Endothelial cell (in vitro differentiated cells): ENCODE data around the gene VPS29. TPM values are rescaled to one million over a fixed set of nuclear protein-coding genes. Genes with fewer than 3 reads are reported as not detected.
"Not testable (repeated sequence)": the region's sequence is repeated elsewhere in the genome, so short reads cannot be mapped to it uniquely, and the experiment has no call there.

Experiments
- DNase-seq: peaks from one replicate; pipeline ENCODE4 v3.0.0; 2021; ENCODE audit warnings: low spot score
- H3K27ac Mint-ChIP-seq: one replicate; pipeline ENCODE4 v1.8.0; 2021; ENCODE audit warnings: mixed read lengths, inconsistent platforms; ENCODE audit not compliant: unreplicated experiment
- H3K27me3 Mint-ChIP-seq: one replicate; pipeline ENCODE4 v1.8.0; 2021; ENCODE audit warnings: mild to moderate bottlenecking, moderate library complexity, mixed read lengths, inconsistent platforms; ENCODE audit not compliant: unreplicated experiment
- H3K36me3 Mint-ChIP-seq: one replicate; pipeline ENCODE4 v1.8.0; 2021; ENCODE audit warnings: mild to moderate bottlenecking, low read depth, mixed read lengths, inconsistent platforms; ENCODE audit not compliant: unreplicated experiment
- H3K4me1 Mint-ChIP-seq: one replicate; pipeline ENCODE4 v1.8.0; 2021; ENCODE audit warnings: mild to moderate bottlenecking, mixed read lengths, inconsistent platforms; ENCODE audit not compliant: unreplicated experiment
- H3K4me3 Mint-ChIP-seq: one replicate; pipeline ENCODE4 v1.8.0; 2021; ENCODE audit warnings: mild to moderate bottlenecking, mixed read lengths, inconsistent platforms; ENCODE audit not compliant: unreplicated experiment
- H3K9me3 Mint-ChIP-seq: one replicate; pipeline ENCODE4 v1.8.0; 2021; ENCODE audit warnings: mixed read lengths, inconsistent platforms; ENCODE audit not compliant: unreplicated experiment
- total RNA-seq: library from RNA; stranded (reverse); fragmentation: NEBNext Ultra II Directional; extraction: Animal tissue kit (Norgen Biotek cat#: 25700); gene quantifications from one replicate; pipeline ENCODE4 v1.2.1, GENCODE V29; 2021; ENCODE audit not compliant: unreplicated experiment
- TF ChIP-seq, protein P1 (sequence below): fragments of 200-600 bp; sonication (generic); IDR thresholded peaks from one replicate; pipeline ENCODE4 v1.5.0; 2021; ENCODE audit warnings: antibody characterized with exemption; ENCODE audit not compliant: unreplicated experiment

Gene VPS29
- total RNA-seq, 1 donor from 2014 or later: 116 TPM

GRCh38 chr12:110528277-110528839, 26.4 kb upstream of the VPS29 start:
- DNase-seq: no peak
- Mint-ChIP-seq H3K27me3 (peaks cover 1% of the 10 kb centered on the region), H3K27ac (no peak overlapping the region), H3K36me3 (peaks cover 11% of the 10 kb centered on the region), H3K9me3 (no peaks in the 10 kb centered on the region), H3K4me1 (no peaks in the 10 kb centered on the region), H3K4me3 (no peak overlapping the region)
- TF ChIP-seq, protein P1, sequence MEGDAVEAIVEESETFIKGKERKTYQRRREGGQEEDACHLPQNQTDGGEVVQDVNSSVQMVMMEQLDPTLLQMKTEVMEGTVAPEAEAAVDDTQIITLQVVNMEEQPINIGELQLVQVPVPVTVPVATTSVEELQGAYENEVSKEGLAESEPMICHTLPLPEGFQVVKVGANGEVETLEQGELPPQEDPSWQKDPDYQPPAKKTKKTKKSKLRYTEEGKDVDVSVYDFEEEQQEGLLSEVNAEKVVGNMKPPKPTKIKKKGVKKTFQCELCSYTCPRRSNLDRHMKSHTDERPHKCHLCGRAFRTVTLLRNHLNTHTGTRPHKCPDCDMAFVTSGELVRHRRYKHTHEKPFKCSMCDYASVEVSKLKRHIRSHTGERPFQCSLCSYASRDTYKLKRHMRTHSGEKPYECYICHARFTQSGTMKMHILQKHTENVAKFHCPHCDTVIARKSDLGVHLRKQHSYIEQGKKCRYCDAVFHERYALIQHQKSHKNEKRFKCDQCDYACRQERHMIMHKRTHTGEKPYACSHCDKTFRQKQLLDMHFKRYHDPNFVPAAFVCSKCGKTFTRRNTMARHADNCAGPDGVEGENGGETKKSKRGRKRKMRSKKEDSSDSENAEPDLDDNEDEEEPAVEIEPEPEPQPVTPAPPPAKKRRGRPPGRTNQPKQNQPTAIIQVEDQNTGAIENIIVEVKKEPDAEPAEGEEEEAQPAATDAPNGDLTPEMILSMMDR: no peak

DNA sequence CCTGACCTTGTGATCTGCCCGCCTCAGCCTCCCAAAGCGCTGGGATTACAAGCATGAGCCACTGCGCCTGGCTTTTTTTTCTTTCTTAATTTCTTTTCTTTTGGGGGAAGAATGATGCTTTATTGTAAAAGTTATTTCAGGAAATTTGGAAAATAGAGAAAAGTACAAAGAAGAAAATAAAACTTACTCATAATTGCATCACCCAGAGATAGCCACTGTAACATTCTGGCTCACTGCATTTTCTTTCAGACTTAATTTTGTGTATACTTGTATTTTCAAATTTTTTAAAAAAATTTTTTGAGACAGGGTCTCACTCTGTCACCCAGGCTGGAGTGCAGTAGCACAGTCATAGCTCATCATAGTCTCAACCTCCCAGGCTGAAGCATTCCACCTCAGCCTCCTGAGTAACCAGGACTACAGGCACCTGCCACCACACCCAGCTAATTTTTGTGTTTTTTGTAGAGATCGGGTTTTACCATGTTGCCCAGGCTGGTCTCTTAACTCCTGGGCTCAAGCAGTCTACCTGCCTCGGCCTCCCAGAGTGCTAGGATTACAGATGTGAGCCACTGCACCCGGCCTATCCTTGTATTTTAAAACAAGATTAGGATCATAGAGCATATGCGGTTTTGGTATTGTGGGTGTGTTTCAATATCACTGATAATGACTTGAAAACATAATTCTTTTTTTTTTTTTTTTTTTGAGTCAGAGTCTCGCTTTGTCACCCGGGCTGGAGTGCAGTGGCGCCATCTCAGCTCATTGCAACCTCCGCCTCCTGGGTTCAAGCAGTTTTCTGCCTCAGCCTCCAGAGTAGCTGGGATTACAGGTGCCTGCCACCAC, 19.2 kb upstream of the VPS29 start:
- not testable (repeated sequence) for H3K9me3 Mint-ChIP-seq, H3K4me1 Mint-ChIP-seq, DNase-seq, H3K4me3 Mint-ChIP-seq, H3K36me3 Mint-ChIP-seq, H3K27me3 Mint-ChIP-seq, H3K27ac Mint-ChIP-seq

DNA sequence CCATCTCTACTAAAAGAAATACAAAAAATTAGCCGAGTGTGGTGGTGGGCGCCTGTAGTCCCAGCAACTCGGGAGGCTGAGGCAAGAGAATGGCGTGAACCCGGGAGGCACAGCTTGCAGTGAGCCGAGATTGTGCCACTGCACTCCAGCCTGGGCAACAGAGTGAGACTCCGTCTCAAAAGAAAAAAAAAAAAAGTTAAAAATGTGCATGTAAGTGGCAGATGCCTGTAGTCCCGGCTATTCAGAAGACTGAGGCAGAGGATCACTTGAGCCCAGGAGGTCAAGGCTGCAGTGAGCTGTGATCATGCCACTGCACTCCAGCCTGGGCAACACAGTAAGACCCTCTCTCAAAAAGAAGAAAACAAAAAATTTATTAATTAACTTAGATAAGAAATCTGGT, 16.1 kb upstream of the VPS29 start:
- not testable (repeated sequence) for H3K27ac Mint-ChIP-seq, H3K4me1 Mint-ChIP-seq, H3K27me3 Mint-ChIP-seq, DNase-seq, H3K36me3 Mint-ChIP-seq, H3K4me3 Mint-ChIP-seq, H3K9me3 Mint-ChIP-seq

DNA sequence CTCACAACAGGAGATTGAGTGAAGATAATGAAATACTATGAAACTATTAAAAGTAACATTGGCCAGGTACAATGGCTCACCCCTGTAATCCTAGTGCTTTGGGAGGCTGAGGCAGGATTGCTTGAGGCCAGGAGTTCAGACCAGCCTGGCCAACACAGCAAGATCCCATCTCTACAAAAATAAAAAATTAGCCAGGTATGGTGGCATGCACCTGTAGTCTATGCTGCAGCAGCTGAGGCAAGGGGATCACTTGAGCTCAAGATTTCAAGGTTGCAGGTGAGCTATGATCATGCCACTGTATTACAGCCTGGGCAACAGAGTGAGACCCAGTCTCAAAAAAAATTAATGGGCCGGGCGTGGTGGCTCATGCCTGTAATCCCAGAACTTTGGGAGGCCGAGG, 15.1 kb upstream of the VPS29 start:
- TF ChIP-seq, protein P1: no peak
- H3K27me3 Mint-ChIP-seq: peaks cover 2% of the 10 kb centered on the region
- no peaks in the 10 kb centered on the region for H3K9me3 Mint-ChIP-seq
- DNase-seq: no peak
- H3K36me3 Mint-ChIP-seq: no peaks in the 10 kb centered on the region
- peaks cover 7% of the 10 kb centered on the region for H3K4me1 Mint-ChIP-seq
- no peak overlapping the region for H3K27ac Mint-ChIP-seq
- no peak overlapping the region for H3K4me3 Mint-ChIP-seq

DNA sequence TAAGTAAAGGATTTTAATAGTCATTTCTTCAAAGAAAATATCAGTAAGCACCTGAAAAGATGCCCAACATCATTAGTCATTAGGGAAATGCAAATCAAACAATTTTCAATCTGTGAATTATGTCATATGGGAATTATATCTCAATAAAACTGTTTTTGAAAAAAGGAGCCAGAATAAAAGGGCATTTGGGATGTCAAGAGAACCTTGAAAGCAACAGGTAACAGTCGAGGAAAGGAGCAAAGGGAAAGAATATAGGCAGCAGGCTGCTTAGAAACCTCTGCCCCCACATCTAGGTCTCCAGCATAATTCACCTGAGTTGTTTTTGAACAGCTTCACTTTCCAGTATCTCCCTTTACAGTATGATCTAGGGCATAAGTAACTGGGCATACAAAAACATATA, 12.5 kb upstream of the VPS29 start:
- no peak overlapping the region for H3K27ac Mint-ChIP-seq
- TF ChIP-seq, protein P1: no peak
- no peaks in the 10 kb centered on the region for H3K9me3 Mint-ChIP-seq
- no peak overlapping the region for H3K4me3 Mint-ChIP-seq
- peaks cover 7% of the 10 kb centered on the region for H3K4me1 Mint-ChIP-seq
- peaks cover 2% of the 10 kb centered on the region for H3K27me3 Mint-ChIP-seq
- H3K36me3 Mint-ChIP-seq: no peaks in the 10 kb centered on the region
- DNase-seq: no peak

DNA sequence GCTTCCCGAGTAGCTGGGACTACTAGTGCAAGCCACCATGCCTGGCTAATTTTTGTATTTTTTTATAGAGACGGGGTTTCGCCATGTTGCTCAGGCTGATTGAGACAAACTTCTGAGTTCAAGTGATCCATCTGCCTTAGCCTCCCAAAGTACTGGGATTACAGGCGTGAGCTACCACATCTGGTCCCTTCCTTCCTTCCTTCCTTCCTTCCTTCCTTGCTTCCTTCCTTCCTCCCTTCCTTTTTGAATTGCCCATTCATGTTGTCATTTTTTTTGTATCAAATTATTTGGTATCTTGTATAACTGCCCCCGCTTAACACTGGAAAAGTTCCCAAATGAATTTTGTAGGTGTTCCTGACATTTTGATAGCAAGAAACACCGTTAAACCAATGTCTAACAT, 11.9 kb upstream of the VPS29 start:
- Mint-ChIP-seq H3K27me3 (peaks cover 2% of the 10 kb centered on the region), H3K9me3 (no peaks in the 10 kb centered on the region), H3K27ac (no peak overlapping the region)

More for the DNA sequence above, 11.9 kb upstream of the VPS29 start:
- Mint-ChIP-seq H3K4me3 (no peak overlapping the region), H3K4me1 (peaks cover 7% of the 10 kb centered on the region), H3K36me3 (no peaks in the 10 kb centered on the region)
- DNase-seq: no peak
- TF ChIP-seq, protein P1: no peak
